COLO829 (cell line): ENCODE data around the gene AGR2.
"Not testable (repeated sequence)": the region's sequence is repeated elsewhere in the genome, so short reads cannot be mapped to it uniquely, and the experiment has no call there.

Experiments
- DNase-seq: peaks from one replicate; pipeline ENCODE4 v3.0.0; 2012; ENCODE audit warnings: low spot score

Gene AGR2

GRCh38 chr7:16773884-16774283 is 30.9 kb downstream of the AGR2 start:
- no peak for DNase-seq

- DNase-seq: no peak
These were observed 31.5 kb downstream of the AGR2 start for GRCh38 chr7:16773326-16773725.

GRCh38 chr7:16770657-16771329 is 34.0 kb downstream of the AGR2 start:
- DNase-seq: no peak

- not testable (repeated sequence) for DNase-seq
These were observed 34.8 kb downstream of the AGR2 start for GRCh38 chr7:16769994-16770393.

- DNase-seq: no peak
These were observed 39.4 kb downstream of the AGR2 start for GRCh38 chr7:16765436-16765859.

- no peak for DNase-seq
These were observed 39.9 kb downstream of the AGR2 start for GRCh38 chr7:16764942-16765341.

- DNase-seq: no peak
These were observed 42.6 kb downstream of the AGR2 start for GRCh38 chr7:16762177-16762576.

GRCh38 chr7:16759840-16760239 is 45.0 kb downstream of the AGR2 start:
- no peak for DNase-seq

- no peak for DNase-seq
These were observed 45.9 kb downstream of the AGR2 start for GRCh38 chr7:16758631-16759611.

GRCh38 chr7:16758036-16758435 is 46.8 kb downstream of the AGR2 start:
- no peak for DNase-seq

GRCh38 chr7:16755397-16755796 is 49.4 kb downstream of the AGR2 start:
- no peak for DNase-seq

- no peak for DNase-seq
These were observed 49.9 kb downstream of the AGR2 start for GRCh38 chr7:16754856-16755317.

GRCh38 chr7:16753932-16754855 is 50.6 kb downstream of the AGR2 start:
- DNase-seq: no peak

- DNase-seq: peak; percentile 78
These were observed 51.5 kb downstream of the AGR2 start, which contains the start of gene TSPAN13 for GRCh38 chr7:16753102-16753931. Gene TSPAN13, plus strand, starts transcription at chr7:16753755. Its CDS starts 213 bp downstream, at chr7:16753968.

GRCh38 chr7:16747102-16747501 is 57.7 kb downstream of the AGR2 start:
- DNase-seq: no peak

- no peak for DNase-seq
These were observed 59.2 kb downstream of the AGR2 start for GRCh38 chr7:16745645-16746044.

GRCh38 chr7:16744518-16745250 is 60.1 kb downstream of the AGR2 start:
- DNase-seq: no peak

GRCh38 chr7:16743236-16743635 is 61.6 kb downstream of the AGR2 start:
- peak; percentile 81 for DNase-seq

GRCh38 chr7:16742547-16742946 is 62.3 kb downstream of the AGR2 start:
- no peak for DNase-seq
